Pancreas (tissue), 10 donors: ENCODE measurements around the gene SYDE2. TPM values are rescaled to one million over a fixed set of nuclear protein-coding genes. Genes with fewer than 3 reads are reported as not detected.
"Not testable (repeated sequence)": the region's sequence is repeated elsewhere in the genome, so short reads cannot be mapped to it uniquely, and the experiment has no call there.

Source experiments
- ATAC-seq, 4 donors: fragments of 200-7000 bp; cut with Tn5 transposase; one replicate each; pipeline versions ENCODE4 v1.8.0 to v1.9.1; 2020; ENCODE audit warnings: mild to moderate bottlenecking in 4 of 4, moderate library complexity in 4 of 4
- DNase-seq, 6 donors: peaks; one replicate each; pipeline ENCODE4 v3.0.0-alpha.2; 2020
- FAIRE-seq: peaks from 2 replicates; lab custom pipeline; 2012; peaks lifted over from hg19 to GRCh38; lab: Jason Lieb, UNC
- H3K27ac ChIP-seq, 4 donors: fragments of 200-600 bp; sonication (generic); 1 replicate in 3 of 4; 2 replicates in 1 of 4; pipeline versions ENCODE4 v1.5.0 to v1.8.0; 2020
- H3K27me3 ChIP-seq, 4 donors: fragments of 200-600 bp; one replicate each; pipeline ENCODE4 v1.8.0; 2021
- H3K36me3 ChIP-seq, 3 donors: fragments of 200-600 bp; sonication (generic) in 1 of 3; one replicate each; pipeline versions ENCODE4 v1.5.0 to v1.8.0; 2020 to 2021
- H3K4me1 ChIP-seq, 3 donors: fragments of 200-600 bp; one replicate each; pipeline ENCODE4 v1.8.0; 2021
- H3K4me3 ChIP-seq, 4 donors: fragments of 200-600 bp; sonication (generic) in 2 of 4; one replicate each; pipeline versions ENCODE4 v1.5.0 to v1.8.0; 2020 to 2021
- H3K9me3 ChIP-seq, 4 donors: fragments of 200-600 bp; one replicate each; pipeline ENCODE4 v1.8.0; 2021
- CTCF ChIP-seq, 4 donors: fragments of 200-600 bp; sonication (generic) in 3 of 4; IDR thresholded peaks; one replicate each; pipeline versions ENCODE4 v1.5.0 to v1.8.0; 2021; ENCODE audit warnings: antibody characterized with exemption in 4 of 4
- WGBS, 2 donors: extraction: QIAGEN DNeasy Blood & Tissue Kit; methylation state at CpG; one replicate each; pipeline ENCODE4 v1.1.7; 2013; 5-methylcytosine and 5-hydroxymethylcytosine counted together
- intact Hi-C, 3 donors: fragments of 100-400 bp; cut with DNase I; formaldehyde crosslinking; loops; one replicate each; pipeline versions ENCODE4 v1.11.1 to v1.14.2; 2022
- polyA plus RNA-seq, 2 donors: library from polyadenylated mRNA; stranded (reverse); fragments of 200-250 nt; gene quantifications; one replicate each; pipeline ENCODE4 v1.2.3, GENCODE V29; 2013
- total RNA-seq, 6 donors: library from RNA; stranded (reverse); fragmentation: NEBNext Ultra II Directional in 4 of 6; extraction: Animal tissue kit (Norgen Biotek cat#: 25700) in 4 of 6; gene quantifications; one replicate each; pipeline versions ENCODE4 v1.2.1 to v1.2.4, GENCODE V29; 2021 to 2023
- donor health status: healthy with polysubstance abuse.
- donor health status: DM: no; HTN: no; CAD: no; lungs with moderate emphysema.
- donor health status: DM: no; HTN: no; CAD: no.
- donor health status: control.
- donor health status: control.
- donor health status: Bipolar disorder and iron deficiency.
- donor health status: DM: yes; HTN: yes; CAD: no.
- donor health status: DM: no; HTN: no; CAD: no.
- donor health status: DM: no; HTN: no; CAD: no.
- donor health status: DM: yes; HTN: yes; CAD: no.

SYDE2 gene
- total and polyA plus RNA-seq, 8 donors = 1.3 to 6.6 (median 5.1) TPM

GRCh38 chr1:85188530-85188929 lies 12.3 kb downstream of the SYDE2 start:
- Histone ChIP-seq H3K27ac (no peak overlapping the region), H3K36me3 (no peaks in the 10 kb centered on the region), H3K4me3 (no peak overlapping the region), H3K27me3 (no peaks in the 10 kb centered on the region), H3K4me1 (no peaks in the 10 kb centered on the region), H3K9me3 (no peaks in the 10 kb centered on the region)
- peak in 3 of 4 donors; percentile 16 to 40 (median 32) for ATAC-seq
- no peak for DNase-seq
- FAIRE-seq = no peak
- 45 to 49% methylated on average over 5 of the region's 5 CpGs for WGBS, 2 donors
- intact Hi-C loops = no loop called here
- TF ChIP-seq CTCF (IDR thresholded peaks at IDR 0.05) = no peak

GRCh38 chr1:85187021-85187420 lies 13.8 kb downstream of the SYDE2 start:
- FAIRE-seq, H3K36me3 ChIP-seq, H3K9me3 ChIP-seq, H3K4me1 ChIP-seq, H3K4me3 ChIP-seq, intact Hi-C loops, H3K27me3 ChIP-seq, DNase-seq, H3K27ac ChIP-seq, ATAC-seq: not testable (repeated sequence)
- WGBS, 2 donors = 50 to 66% methylated on average over 2 of the region's 3 CpGs

GRCh38 chr1:85184245-85184644 lies 16.6 kb downstream of the SYDE2 start:
- Histone ChIP-seq H3K36me3 (no peaks in the 10 kb centered on the region), H3K27me3 (no peaks in the 10 kb centered on the region), H3K9me3 (no peaks in the 10 kb centered on the region), H3K4me3 (no peak overlapping the region), H3K4me1 (no peaks in the 10 kb centered on the region), H3K27ac (no peak overlapping the region)
- no peak for ATAC-seq
- intact Hi-C loops = no loop called here
- TF ChIP-seq CTCF (IDR thresholded peaks at IDR 0.05) = no peak
- FAIRE-seq = no peak
- 71 to 72% methylated on average over 1 of the region's 1 CpG for WGBS, 2 donors
- DNase-seq = no peak

GRCh38 chr1:85182700-85183099 lies 18.1 kb downstream of the SYDE2 start:
- Histone ChIP-seq H3K4me3 (no peak overlapping the region), H3K36me3 (no peaks in the 10 kb centered on the region), H3K9me3 (no peaks in the 10 kb centered on the region), H3K27me3 (no peaks in the 10 kb centered on the region), H3K4me1 (no peaks in the 10 kb centered on the region), H3K27ac (no peak overlapping the region)
- DNase-seq (no peak), FAIRE-seq (no peak), ATAC-seq (no peak)
- intact Hi-C loops = no loop called here
- 41 to 43% methylated on average over 6 of the region's 6 CpGs for WGBS, 2 donors
- no peak for TF ChIP-seq CTCF (IDR thresholded peaks at IDR 0.05)

- 88 to 96% methylated on average over 2 of the region's 2 CpGs for WGBS, 2 donors
- no peak overlapping the region for H3K4me3 ChIP-seq
- H3K4me1 ChIP-seq = no peaks in the 10 kb centered on the region
- intact Hi-C loops = no loop called here
- FAIRE-seq (no peak), ATAC-seq (no peak), DNase-seq (no peak)
- no peaks in the 10 kb centered on the region for H3K27me3 ChIP-seq
- H3K9me3 ChIP-seq = no peaks in the 10 kb centered on the region
- H3K27ac ChIP-seq = no peak overlapping the region
- TF ChIP-seq CTCF (IDR thresholded peaks at IDR 0.05) = no peak
- H3K36me3 ChIP-seq = no peaks in the 10 kb centered on the region
These were observed 19.9 kb downstream of the SYDE2 start for GRCh38 chr1:85180869-85181268.
